ENCODE measurements around the gene DNHD1. TPM values are rescaled to one million over a fixed set of nuclear protein-coding genes. Genes with fewer than 3 reads are reported as not detected.
"Not testable (repeated sequence)": the region's sequence is repeated elsewhere in the genome, so short reads cannot be mapped to it uniquely, and the experiment has no call there.

The DNHD1 gene
- polyA plus RNA-seq, 3 donors = 7.3 to 13.4 (median 7.3) TPM

DNA sequence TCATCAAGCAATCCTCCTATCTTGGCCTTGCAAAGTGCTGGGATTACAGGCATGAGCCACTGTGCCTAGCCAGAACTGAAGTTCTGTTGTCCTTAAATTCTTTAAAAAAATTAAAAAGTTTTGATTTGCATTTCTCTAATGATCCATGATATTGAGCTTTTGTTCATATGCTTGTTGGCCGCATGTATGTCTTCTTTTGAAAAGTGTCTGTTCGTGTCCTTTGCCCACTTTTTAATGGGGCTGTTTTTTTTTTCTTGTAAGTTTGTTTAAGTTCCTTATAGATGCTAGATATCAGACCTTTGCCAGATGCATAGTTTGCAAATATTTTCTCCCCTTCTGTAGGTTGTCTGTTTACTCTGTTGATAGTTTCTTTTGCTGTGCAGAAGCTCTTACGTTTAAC, 24.9 kb downstream of the DNHD1 start:
- DNase-seq (ENCODE audit: extremely low read depth in 1 of 11, low read depth in 9 of 11, low spot score in 4 of 11) = not testable (repeated sequence)

DNA sequence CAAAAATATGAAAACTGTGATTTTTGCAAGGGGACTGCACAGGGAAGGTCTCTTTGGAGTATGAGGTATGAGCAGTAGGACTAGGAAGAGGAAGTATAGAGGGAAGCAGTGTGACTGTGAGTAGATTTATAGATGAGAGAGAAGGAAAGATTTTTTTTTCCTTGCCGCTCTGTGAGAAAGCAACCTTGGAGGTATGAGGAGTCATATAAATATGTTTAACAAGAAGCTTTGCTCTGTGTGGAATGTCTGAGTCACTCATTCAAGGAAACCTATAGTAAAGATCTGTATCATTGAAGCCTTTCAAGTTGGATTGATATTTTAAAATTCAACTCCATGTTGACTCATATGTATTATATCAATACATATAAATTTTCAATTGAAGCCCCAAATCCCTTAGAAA, 26.2 kb downstream of the DNHD1 start:
- DNase-seq (ENCODE audit: extremely low read depth in 1 of 11, low read depth in 9 of 11, low spot score in 4 of 11) = no peak

DNA sequence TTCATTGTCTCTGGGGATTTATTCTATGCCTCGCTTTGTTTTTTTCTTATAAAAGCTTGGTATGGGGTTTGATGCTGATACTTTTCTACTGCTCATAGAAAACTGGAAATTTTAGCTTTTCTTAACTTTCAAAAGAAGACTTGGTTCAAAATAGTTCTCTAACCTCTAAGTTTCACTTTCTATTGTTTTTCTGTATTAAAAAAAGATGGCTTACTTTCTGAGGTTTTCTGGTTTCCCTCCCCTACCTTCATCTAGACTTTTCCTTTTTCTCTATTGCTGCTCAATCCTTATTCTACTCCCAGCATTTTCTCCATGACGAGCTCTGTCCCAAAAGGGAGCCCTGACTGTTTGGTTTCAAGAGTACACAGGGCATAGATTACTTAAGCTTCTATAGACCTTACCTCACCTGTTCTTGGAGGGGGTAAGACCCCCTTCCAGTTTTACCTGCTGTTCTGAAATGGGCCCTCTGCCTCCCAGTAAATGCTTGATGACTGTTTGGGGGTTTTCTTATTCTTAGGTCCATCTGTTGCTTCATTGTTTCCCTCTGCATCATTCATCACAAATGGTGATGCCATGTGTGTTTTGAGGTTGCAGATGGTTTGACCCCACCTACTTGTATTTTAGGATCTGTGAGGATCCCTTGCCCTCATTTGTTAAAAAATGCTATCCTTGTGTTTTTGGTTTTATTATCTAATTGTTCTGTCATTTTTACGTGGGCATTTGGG, 29.5 kb downstream of the DNHD1 start:
- DNase-seq (ENCODE audit: extremely low read depth in 1 of 11, low read depth in 9 of 11, low spot score in 4 of 11) = no peak

DNA sequence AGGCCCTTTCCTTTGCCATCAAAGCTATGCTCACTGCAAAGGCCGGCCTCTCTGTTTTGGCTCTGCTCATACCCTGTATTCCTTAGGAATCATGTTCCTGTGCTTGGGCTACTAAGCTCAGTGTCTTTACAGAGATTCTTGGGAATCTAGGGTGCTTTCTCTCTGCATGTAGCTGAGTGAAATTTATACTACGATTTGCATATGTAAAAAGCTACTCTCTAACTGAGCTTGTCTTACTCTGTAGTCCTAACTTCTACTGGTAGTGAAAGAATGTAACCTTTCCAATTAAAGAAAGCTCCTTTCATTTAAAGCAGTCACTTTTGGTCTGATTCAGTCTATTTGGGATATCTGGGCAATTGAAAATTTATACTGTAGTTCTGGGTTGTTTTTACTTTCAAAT, 32.2 kb downstream of the DNHD1 start:
- no peak for DNase-seq (ENCODE audit: extremely low read depth in 1 of 11, low read depth in 9 of 11, low spot score in 4 of 11)

DNA sequence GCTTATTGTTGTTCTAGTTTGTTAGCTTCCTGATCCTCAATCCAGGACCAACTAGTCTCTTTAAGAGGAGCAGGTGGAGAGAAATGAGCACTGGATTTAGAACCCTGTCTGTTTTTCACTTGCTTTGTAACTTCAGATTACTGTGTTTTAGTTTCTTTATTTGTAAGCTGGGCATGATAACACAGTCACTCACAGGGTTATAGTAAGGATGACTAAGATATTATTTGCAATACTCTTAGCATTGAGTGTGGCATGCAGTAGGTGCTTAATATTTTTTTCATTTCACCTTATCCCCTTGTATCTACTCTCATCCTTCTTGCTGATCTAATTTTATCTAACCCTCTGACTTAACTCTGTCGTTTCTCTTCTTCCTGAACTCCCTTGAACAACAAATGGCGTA, 33.8 kb downstream of the DNHD1 start:
- DNase-seq (ENCODE audit: extremely low read depth in 1 of 11, low read depth in 9 of 11, low spot score in 4 of 11) = no peak

DNA sequence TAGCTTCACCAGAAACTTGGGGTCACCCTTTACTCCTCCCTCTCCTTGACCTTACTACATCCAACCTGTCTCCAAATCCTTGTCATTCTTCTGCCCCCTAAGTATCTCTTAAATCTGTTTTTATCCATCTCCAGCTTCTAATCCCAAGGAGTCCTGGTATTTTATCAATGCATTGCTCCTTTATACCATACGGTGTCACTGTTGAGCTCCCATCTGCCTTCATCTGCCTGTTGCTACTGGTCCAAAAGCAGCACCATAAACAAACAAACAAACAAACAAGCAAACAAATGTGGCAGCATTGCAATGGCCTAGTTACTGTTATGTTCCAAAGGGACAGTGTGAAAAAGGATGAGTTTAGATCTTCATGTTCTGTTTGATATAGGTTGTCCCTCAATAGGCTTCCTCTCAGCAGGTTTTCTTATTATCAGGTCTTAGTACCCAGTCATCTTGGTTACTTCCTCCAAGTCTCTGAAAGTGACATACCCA, 34.2 kb downstream of the DNHD1 start:
- peak; percentile 11 to 48 (median 35) for DNase-seq (ENCODE audit: extremely low read depth in 1 of 11, low read depth in 9 of 11, low spot score in 4 of 11)

DNA sequence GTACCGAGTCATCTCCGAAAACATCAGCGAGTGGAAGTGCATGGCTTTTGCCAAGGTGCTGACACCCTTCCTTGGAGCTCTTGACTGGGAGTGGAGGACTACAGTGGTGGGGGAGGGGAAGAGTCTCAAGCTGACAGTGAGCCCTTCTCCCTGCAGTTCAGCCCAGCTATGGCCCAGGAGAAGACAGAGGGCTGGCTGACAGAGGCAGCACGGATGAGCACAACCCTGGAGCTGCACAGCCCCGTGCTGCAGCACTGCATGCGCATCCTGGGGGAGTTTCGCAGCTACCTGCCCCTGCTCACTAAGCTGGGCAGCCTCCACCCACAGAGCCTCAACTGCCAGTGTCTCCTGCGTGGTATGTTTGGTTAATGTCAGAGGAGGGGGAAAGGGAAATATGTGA, 41.4 kb downstream of the DNHD1 start:
- no peak for DNase-seq (ENCODE audit: extremely low read depth in 1 of 11, low read depth in 9 of 11, low spot score in 4 of 11)

DNA sequence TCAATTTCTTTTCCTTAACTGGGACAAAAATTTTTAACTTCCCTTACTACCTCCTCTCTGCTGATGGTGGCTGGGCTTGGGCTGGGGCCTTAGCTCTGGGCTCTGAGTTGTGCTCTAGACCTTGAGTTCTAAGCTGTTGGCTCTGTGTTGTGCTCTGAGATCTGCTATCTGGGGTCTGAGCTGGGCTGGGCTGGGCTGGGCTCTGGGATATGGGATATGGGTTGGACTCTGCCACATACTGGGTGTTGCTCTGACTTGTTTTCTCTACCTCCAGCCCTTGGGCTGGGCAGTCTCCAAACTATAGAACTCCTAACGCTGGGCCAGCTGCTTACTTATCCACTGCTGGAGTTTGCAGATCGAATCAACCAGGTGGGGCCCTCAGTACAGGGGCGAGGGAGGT, 41.9 kb downstream of the DNHD1 start:
- DNase-seq (ENCODE audit: extremely low read depth in 1 of 11, low read depth in 9 of 11, low spot score in 4 of 11) = no peak

DNA sequence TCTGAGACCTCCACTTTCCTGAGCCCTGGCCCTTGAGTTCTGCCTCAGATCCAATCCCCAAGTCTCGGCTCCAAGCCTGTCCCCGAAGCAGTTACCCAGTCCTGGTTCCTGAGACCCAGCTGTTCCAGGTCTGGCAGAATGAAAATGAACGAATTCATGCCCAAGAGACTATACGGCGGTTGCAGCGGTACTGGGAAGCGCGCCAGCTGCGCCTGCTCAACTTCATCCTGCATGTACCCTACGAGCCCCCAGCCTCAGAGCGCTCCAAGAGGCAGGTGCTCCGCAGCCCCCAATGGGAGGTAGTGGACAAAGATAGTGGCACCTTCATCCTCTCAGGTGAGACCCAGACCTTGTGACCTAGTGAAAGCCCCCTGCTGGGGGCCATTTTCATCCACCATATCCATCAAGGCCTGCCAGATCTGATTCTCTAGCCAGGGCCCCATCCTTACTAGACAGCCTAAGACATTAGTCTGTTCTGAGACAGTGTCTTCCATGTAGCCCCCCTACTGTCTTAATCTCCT, 42.7 kb downstream of the DNHD1 start:
- no peak for DNase-seq (ENCODE audit: extremely low read depth in 1 of 11, low read depth in 9 of 11, low spot score in 4 of 11)

DNA sequence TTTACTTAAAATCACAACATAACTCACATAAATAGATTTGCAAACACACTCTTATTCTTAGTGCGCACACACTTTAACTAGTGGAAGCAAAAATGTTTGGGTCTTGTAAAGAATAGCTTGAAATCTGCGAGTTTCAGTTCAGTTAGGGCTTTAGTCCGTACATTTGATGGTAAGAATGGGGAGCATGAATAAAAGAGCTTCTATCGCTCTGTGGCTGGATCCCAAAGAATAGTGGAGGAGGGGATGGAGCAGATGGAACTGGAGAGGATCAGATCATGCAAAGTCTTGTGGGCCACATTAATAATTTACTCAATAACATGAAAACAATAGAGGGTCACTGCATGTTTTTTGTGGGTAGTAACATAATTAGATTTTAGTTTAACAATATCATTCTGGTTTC, 44.3 kb downstream of the DNHD1 start:
- no peak for DNase-seq (ENCODE audit: extremely low read depth in 1 of 11, low read depth in 9 of 11, low spot score in 4 of 11)

DNA sequence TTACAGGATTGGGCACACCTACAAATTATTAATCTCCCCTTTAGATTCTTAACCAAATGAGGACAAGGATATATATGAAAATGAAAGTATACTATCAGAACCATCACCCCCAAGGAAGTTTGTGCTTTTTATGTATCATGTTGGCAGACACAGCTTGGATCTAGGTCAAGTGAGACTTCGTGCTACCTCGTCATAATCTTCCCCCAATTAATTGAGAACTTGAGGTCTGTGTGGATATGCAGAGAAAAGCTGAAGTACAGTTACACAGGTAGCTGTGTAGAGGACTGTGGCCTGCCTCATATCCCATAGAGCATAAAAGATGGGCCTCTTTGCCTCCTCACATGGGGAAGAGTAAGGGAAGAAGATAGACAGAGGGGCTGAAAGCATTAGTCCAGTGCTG, 45.6 kb downstream of the DNHD1 start:
- no peak for DNase-seq (ENCODE audit: extremely low read depth in 1 of 11, low read depth in 9 of 11, low spot score in 4 of 11)

DNA sequence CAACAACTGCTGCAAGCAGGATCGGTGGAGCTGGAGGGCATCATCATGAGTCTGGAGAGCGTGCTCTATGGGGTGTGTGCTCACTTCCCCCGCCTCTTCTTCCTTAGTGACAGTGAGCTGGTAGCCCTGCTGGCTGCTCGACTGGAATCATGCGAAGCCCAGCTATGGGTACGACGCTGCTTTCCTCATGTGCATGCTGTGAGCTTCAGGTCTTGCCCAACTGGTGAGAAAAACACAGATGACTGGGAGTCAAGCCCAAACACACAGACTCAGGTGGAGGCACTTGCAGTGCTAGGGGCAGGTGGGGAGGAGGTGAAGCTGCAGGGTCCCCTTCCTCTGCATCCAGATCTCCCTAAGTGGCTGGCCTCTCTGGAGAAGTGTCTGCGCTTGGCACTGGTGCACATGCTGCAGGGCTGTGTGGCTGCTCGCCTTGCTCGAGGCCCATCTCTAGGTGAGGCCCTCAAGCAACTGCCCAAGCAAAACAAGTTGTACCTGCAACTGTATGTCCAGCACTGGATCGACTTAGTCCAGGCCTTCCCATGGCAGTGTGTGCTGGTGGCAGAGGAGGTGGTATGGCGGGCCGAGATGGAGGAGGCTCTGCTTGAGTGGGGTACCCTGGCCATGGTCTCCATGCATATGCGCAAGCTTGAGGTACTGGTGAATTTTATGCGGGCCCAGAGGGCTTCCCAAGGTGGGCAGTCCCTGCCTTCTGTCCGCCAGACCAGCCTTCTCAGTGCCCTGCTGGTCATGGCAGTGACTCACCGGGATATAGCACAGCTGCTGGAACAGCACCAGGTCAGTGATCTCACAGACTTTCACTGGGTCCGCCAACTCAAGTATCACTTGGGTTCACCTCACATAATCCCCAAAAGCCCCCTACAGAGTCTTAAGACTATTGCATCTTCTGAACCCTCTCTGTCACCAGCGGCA, 48.1 kb downstream of the DNHD1 start:
- no peak for DNase-seq (ENCODE audit: extremely low read depth in 1 of 11, low read depth in 9 of 11, low spot score in 4 of 11)

DNA sequence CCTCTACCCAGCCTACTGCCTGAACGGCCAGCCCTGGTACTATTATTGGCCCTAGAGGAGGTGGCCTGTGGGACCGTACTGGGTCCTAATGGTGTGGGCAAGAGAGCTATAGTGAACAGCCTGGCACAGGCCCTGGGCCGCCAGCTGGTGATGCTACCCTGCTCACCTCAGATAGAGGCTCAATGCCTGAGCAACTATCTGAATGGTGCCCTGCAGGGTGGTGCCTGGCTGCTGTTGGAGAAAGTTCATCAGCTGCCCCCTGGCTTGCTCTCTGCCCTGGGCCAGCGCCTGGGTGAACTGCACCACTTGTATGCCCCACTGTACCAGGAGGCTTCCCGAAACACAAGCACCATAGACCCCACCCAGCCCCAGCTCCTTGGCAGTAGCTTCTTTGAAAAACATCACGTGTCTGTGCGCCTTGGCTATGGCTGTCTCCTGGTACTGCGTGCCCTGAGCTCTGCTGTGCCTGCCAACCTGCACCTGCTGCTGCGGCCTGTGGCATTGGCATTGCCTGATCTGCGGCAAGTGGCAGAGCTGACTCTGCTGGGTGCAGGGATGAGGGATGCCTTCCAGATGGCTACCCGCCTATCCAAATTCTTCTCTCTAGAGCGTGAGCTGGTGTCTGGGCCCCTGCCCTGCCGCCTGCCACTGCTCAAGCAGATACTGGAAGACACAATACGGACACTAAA, 49.0 kb downstream of the DNHD1 start:
- no peak for DNase-seq (ENCODE audit: extremely low read depth in 1 of 11, low read depth in 9 of 11, low spot score in 4 of 11)

DNA sequence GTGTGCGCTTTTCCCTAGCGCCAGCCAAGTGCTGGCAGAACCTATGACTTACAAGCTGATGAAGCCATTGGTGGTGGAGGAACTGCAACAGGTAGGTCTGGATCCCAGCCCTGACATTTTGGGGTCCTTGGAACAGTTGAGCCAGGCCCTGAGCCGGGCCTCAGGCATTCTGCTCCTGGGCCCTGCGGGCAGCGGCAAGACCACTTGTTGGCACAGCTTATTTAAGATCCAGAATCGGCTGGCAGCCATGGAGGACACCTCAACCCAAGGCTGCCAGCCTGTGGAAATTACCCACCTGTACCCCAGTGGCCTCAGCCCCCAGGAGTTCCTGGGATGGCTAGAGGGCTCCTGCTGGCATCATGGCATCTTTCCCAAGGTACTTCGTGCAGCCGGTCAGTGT, 49.7 kb downstream of the DNHD1 start:
- DNase-seq (ENCODE audit: extremely low read depth in 1 of 11, low read depth in 9 of 11, low spot score in 4 of 11) = no peak

DNA sequence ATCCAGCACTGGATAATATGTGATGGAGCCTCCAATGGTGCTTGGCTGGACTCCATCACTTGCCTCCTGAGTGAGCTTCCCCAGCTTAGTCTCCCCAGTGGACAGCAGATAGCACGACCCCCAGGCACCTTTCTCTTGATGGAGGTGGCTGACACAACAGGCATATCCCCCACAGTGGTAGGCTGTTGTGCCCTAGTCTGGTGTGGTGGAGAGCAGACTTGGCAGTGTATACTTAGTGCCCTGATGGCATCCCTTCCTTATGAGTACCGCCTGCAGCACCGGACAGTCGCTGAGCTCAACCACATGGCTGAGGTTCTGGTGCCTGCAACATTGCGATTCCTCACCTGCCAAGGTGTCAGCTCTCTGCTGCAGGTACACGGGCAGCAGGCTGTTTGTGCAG, 50.1 kb downstream of the DNHD1 start:
- DNase-seq (ENCODE audit: extremely low read depth in 1 of 11, low read depth in 9 of 11, low spot score in 4 of 11) = no peak

DNA sequence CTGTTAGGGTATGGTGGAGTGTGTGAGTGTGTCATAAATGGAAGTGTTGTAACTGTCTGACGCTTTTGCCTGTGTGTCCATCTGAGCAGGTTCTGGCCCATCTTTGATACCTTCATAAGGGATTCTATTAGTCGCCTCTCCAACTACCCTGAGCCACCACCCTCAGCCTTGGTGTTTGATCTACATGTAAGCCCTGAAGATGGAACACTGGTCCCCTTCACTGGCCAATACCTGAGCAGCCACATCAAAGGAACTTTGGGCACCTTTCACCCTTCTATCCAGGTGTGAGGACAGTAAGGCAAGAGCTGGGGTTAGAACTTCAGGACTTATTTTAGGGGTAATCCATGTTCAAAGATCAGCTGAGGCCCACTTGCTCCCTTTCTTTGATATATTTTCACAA, 51.0 kb downstream of the DNHD1 start:
- no peak for DNase-seq (ENCODE audit: extremely low read depth in 1 of 11, low read depth in 9 of 11, low spot score in 4 of 11)

DNA sequence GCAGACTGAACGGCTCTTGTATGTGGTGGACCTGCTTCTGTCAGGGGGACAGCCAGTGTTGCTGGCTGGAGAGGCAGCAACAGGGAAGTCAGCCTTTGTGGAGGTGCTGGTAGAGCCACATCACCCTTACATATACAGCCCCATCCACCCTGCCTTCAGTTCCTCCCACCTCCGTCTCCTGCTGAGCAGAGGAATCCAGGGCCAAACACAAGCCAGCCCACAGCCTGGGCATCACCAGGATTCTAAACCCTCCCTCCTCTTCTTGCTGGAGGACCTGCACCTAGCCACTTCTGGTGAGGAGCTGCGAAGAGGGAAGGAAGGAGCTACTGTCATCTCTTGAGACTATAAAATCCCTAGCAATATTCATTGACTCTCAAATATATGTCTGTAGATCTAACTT, 51.6 kb downstream of the DNHD1 start:
- DNase-seq (ENCODE audit: extremely low read depth in 1 of 11, low read depth in 9 of 11, low spot score in 4 of 11) = no peak

DNA sequence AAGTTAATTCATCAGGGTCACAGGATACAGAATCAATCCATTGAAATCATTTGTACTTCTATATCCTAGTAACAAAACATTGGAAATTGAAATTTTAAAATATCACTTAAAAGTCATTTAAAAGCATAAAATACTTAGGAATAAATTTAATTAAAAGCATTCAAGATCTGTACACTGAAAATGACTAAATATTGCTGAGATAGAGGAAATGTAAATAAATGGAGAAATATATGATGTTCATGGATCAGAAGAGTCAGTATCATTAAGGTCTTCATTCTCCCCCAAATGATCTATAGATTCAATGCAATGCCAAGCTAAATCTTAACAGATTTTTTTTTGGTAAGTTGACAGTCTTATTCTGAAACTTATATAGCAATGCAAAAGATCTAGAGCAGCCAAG, 56.6 kb downstream of the DNHD1 start:
- no peak for DNase-seq (ENCODE audit: extremely low read depth in 1 of 11, low read depth in 9 of 11, low spot score in 4 of 11)

DNA sequence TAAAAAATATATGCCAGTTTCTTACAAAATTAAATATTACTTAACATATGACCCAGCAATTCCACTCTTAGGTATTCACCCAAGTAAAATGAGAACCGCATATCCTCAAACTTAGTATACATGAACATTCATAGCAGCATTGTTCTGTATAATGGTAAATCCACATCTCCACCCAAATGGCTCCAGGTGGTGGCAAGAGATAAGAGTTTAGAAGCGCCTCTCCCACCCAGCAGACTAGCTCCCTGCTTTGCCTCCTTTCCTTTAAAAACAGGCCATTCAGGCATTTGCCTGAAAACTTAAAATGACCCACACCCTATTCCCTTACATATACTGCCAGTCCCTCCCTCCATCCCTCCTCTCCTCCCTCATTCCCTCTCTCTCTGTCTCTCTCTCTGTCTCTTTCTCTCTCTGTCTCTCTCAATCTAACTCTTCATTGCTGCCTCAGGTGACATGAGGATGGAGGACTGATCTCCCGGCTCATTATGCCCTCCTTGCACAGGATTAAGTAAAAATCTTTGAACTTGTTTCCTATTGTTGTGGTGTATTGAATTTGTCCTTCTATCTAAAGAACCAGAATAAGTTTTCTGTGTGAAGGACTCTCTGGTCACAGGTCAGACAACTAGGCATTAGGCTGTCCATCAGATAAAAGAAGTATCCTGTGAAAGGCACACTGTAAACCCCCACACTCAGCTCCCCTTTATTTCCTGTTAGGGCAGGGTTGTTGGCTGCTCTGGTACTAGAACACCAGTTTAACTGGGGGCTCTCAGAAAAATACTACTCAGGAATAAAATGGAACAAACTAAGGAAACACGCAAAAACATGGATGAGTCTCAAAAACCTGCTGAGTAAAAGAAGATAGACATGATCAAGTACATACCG, 58.0 kb downstream of the DNHD1 start:
- DNase-seq (ENCODE audit: extremely low read depth in 1 of 11, low read depth in 9 of 11, low spot score in 4 of 11) = no peak
